OCI-LY7 (cell line): Measurements from ENCODE around the gene PLN. TPM values are rescaled to one million over a fixed set of nuclear protein-coding genes. Genes with fewer than 3 reads are reported as not detected.

Source experiments
- BruUV-seq: library from RNA; stranded (reverse); fragments of 400-500 nt; replicated peaks from 2 replicates; lab custom pipeline; 2021; lab: Mats Ljungman, UMichigan
- CTCF ChIA-PET: fragments of 300-600 bp; sonication (Branson Sonifier 250); formaldehyde crosslinking; loops from one replicate; lab custom pipeline; 2022; ENCODE audit warnings: antibody characterized with exemption; ENCODE audit not compliant: unreplicated experiment; lab: Charles Lee
- POLR2A ChIA-PET: fragments of 300-600 bp; sonication (Branson Sonifier 250); formaldehyde crosslinking; loops from one replicate; lab custom pipeline; 2022; ENCODE audit warnings: antibody characterized with exemption; lab: Charles Lee
- DNase-seq: peaks from one replicate; pipeline ENCODE4 v3.0.0-alpha.2; 2015; ENCODE audit warnings: low spot score
- H2AFZ ChIP-seq: fragments of 200-600 bp; sonication (generic), shearing (Covaris generic); 2 replicates; pipeline ENCODE4 v1.6.1; 2014; ENCODE audit warnings: mild to moderate bottlenecking, antibody characterized with exemption, low read length, moderate library complexity
- H3K27ac ChIP-seq: fragments of 200-600 bp; sonication (generic); 2 replicates; pipeline ENCODE4 v1.5.1; 2014; ENCODE audit warnings: mixed run types, low read depth, mild to moderate bottlenecking, moderate library complexity, low read length, inconsistent platforms; ENCODE audit not compliant: poor library complexity, severe bottlenecking
- H3K36me3 ChIP-seq: fragments of 200-600 bp; sonication (generic); 2 replicates; pipeline ENCODE4 v1.6.1; 2014; ENCODE audit warnings: mild to moderate bottlenecking, antibody characterized with exemption, low read length, moderate library complexity, mixed read lengths; ENCODE audit not compliant: insufficient read depth
- H3K4me1 ChIP-seq: fragments of 200-600 bp; sonication (generic); 2 replicates; pipeline ENCODE4 v1.5.1; 2014; ENCODE audit warnings: mild to moderate bottlenecking, low read length; ENCODE audit not compliant: insufficient read depth, poor library complexity, severe bottlenecking
- H3K4me2 ChIP-seq: fragments of 200-600 bp; sonication (generic); 2 replicates; pipeline ENCODE4 v1.6.1; 2014; ENCODE audit warnings: mild to moderate bottlenecking, low read length
- H3K4me3 ChIP-seq: fragments of 200-600 bp; sonication (generic); 2 replicates; pipeline ENCODE4 v1.5.1; 2014; ENCODE audit warnings: mild to moderate bottlenecking, low read depth, low read length; ENCODE audit not compliant: poor library complexity, severe bottlenecking
- H3K79me2 ChIP-seq: fragments of 200-600 bp; sonication (generic); 2 replicates; pipeline ENCODE4 v1.6.1; 2016; ENCODE audit warnings: low read depth, mild to moderate bottlenecking, low read length, moderate library complexity, mixed read lengths; ENCODE audit not compliant: insufficient read depth
- H3K9me2 ChIP-seq: fragments of 200-600 bp; sonication (generic); 2 replicates; pipeline ENCODE4 v1.6.1; 2016; ENCODE audit warnings: mild to moderate bottlenecking, low read length, mixed read lengths; ENCODE audit not compliant: insufficient read depth
- H3K9me3 ChIP-seq: fragments of 200-600 bp; sonication (generic); 2 replicates; pipeline ENCODE4 v1.6.1; 2014; ENCODE audit warnings: mild to moderate bottlenecking, mixed run types, low read length, mixed read lengths
- H4K20me1 ChIP-seq: fragments of 200-600 bp; sonication (generic); 2 replicates; pipeline ENCODE4 v1.6.1; 2014; ENCODE audit warnings: mild to moderate bottlenecking, antibody characterized with exemption, low read length, moderate library complexity, mixed read lengths; ENCODE audit not compliant: insufficient read depth
- CTCF ChIP-seq: fragments of 200-600 bp; sonication (generic); conservative IDR thresholded peaks from 2 replicates; pipeline ENCODE4 v1.5.1; 2014; ENCODE audit warnings: mild to moderate bottlenecking, antibody characterized with exemption, low read length, moderate library complexity, mixed read lengths
- EZH2phosphoT487 ChIP-seq: fragments of 200-600 bp; sonication (generic); IDR thresholded peaks from 2 replicates; pipeline ENCODE4 v1.6.1; 2018; ENCODE audit warnings: low read depth, borderline replicate concordance, mild to moderate bottlenecking, mixed run types, antibody characterized with exemption, low read length, moderate library complexity, mixed read lengths
- intact Hi-C: fragments of 100-400 bp; cut with micrococcal nuclease; formaldehyde crosslinking; loops from one replicate; pipeline ENCODE4 v1.10.0; 2022; ENCODE audit not compliant: unreplicated experiment
- total RNA-seq, 2 experiments: library from RNA; depleted of rRNA in 1 of 2; stranded (reverse); fragments of >200 nt in 1 of 2; shearing (Covaris generic) in 1 of 2; gene quantifications; 2 replicates each; pipeline ENCODE4 v1.2.3, GENCODE V29; 2014 to 2022

PLN gene
- total RNA-seq, 2 experiments from 2014 or later = not detected

GRCh38 chr6:118514689-118515088 lies 33.4 kb upstream of the PLN start:
- Histone ChIP-seq H3K4me3 (no peak overlapping the region), H2AFZ (no peak overlapping the region), H3K79me2 (no peaks in the 10 kb centered on the region), H3K36me3 (no peaks in the 10 kb centered on the region), H4K20me1 (0 out of 2 replicates have a peak, but pooled peaks cover 3% of the 10 kb centered on the region), H3K4me2 (no peak overlapping the region), H3K9me2 (no peaks in the 10 kb centered on the region), H3K9me3 (no peaks in the 10 kb centered on the region), H3K4me1 (no peaks in the 10 kb centered on the region), H3K27ac (no peak overlapping the region)
- TF ChIP-seq CTCF = no peak
- no peak for TF ChIP-seq EZH2phosphoT487
- ChIA-PET CTCF (no interaction called here), POLR2A (interaction anchor here (0.7 kb wide), 1 partner anchor 10 kb away, joined by 3 read pairs; no protein-coding TSS in a partner anchor)
- no peak for DNase-seq
- no TSS peak for BruUV-seq
- intact Hi-C loops = no loop called here

GRCh38 chr6:118522422-118522821 lies 25.7 kb upstream of the PLN start:
- Histone ChIP-seq H3K4me3 (no peak overlapping the region), H3K27ac (no peak overlapping the region), H3K36me3 (no peaks in the 10 kb centered on the region), H2AFZ (no peak overlapping the region), H3K9me3 (no peaks in the 10 kb centered on the region), H3K79me2 (no peaks in the 10 kb centered on the region), H3K4me1 (no peaks in the 10 kb centered on the region), H3K4me2 (no peak overlapping the region), H3K9me2 (no peaks in the 10 kb centered on the region), H4K20me1 (0 out of 2 replicates have a peak, but pooled peaks cover 5% of the 10 kb centered on the region)
- intact Hi-C loops = no loop called here
- DNase-seq = no peak
- ChIA-PET CTCF (no interaction called here), POLR2A (no interaction called here)
- no TSS peak for BruUV-seq
- TF ChIP-seq EZH2phosphoT487 (no peak), CTCF (no peak)

GRCh38 chr6:118523216-118523615 lies 24.9 kb upstream of the PLN start:
- no peak overlapping the region for H3K4me3 ChIP-seq
- H3K4me1 ChIP-seq = no peaks in the 10 kb centered on the region
- ChIA-PET POLR2A (interaction anchor here (1.0 kb wide), 1 partner anchor 10 kb away, joined by 5 read pairs; no protein-coding TSS in a partner anchor), CTCF (no interaction called here)
- H2AFZ ChIP-seq = no peak overlapping the region
- no peaks in the 10 kb centered on the region for H3K79me2 ChIP-seq
- H3K4me2 ChIP-seq = no peak overlapping the region
- 0 out of 2 replicates have a peak, but pooled peaks cover 5% of the 10 kb centered on the region for H4K20me1 ChIP-seq
- BruUV-seq = no TSS peak
- H3K36me3 ChIP-seq = no peaks in the 10 kb centered on the region
- H3K9me3 ChIP-seq = no peaks in the 10 kb centered on the region
- no peaks in the 10 kb centered on the region for H3K9me2 ChIP-seq
- H3K27ac ChIP-seq = no peak overlapping the region
- no peak for DNase-seq
- intact Hi-C loops = no loop called here
- TF ChIP-seq CTCF (no peak), EZH2phosphoT487 (no peak)
